Ecto neural progenitor cell (in vitro differentiated cells): ENCODE data around the gene USP7.
"Not testable (repeated sequence)": the region's sequence is repeated elsewhere in the genome, so short reads cannot be mapped to it uniquely, and the experiment has no call there.

Experiments used
- DNase-seq: peaks from one replicate; pipeline ENCODE4 v3.0.0-alpha.2; 2018; ENCODE audit warnings: low spot score

The USP7 gene

GRCh38 chr16:8924214-8924613, 39.5 kb downstream of the USP7 start:
- DNase-seq = no peak

- no peak for DNase-seq
Observed at GRCh38 chr16:8923199-8923598, 40.5 kb downstream of the USP7 start.

GRCh38 chr16:8921347-8921984, 42.2 kb downstream of the USP7 start:
- no peak for DNase-seq

GRCh38 chr16:8920645-8921346, 42.9 kb downstream of the USP7 start:
- DNase-seq = no peak

DNA sequence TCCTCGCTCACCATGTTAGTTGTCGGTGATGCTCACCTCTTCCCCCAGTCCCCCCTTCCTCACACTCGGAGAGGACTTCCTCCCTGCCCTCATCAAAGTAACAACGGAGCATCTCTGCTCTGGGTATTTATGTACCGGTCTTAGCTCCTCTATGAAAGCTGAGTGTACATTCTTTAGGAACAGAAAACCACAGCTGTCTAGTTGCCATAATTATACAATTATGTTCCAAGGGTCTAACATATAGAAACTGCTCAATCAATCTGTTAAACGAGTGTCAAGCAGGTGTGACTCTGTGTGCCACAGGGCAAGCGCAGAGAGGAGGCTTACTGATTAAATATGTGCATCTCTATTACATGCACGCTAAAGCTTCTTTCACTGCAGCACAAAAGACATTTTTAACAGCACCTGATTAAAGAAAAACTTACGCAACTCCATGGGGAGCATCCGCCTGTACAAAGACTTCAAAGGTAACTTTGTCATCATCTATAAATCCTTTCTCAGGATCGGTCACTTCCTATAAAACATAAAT, 43.7 kb downstream of the USP7 start:
- no peak for DNase-seq

- DNase-seq = no peak
Observed at GRCh38 chr16:8919089-8919933, 44.4 kb downstream of the USP7 start.

- DNase-seq = not testable (repeated sequence)
Observed at GRCh38 chr16:8917336-8917735, 46.4 kb downstream of the USP7 start.

DNA sequence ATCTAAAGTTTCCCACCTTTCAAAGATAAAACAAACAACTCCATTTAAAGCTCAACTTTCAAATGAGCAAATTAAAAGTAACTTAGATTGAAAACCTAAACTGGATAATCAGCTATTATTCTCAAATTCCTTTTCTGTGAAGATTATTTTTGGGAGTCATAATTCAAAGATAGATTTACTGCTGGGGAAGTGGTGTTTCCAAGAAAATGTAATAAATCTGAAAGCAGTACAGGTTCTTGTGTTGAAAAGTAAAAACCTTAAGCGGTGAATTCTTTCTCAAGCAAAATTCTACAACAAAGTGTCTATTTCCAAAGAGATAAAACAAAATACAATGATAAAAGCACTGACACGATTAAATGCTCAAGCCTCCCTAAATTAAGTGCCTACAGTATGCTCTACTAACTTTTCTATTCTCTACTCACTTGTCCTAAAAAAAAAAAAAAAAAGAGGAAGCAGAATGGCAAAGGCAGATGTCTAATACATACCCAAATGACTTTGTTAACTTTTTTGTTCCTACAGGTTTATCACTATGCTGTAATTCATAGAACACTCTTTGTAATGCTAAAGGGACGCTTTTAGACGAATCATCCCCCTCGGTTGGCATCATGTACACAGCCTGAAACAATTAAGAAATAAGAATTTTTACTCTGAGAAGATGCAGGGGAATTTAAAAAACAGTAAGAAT, 47.0 kb downstream of the USP7 start:
- DNase-seq = no peak

DNA sequence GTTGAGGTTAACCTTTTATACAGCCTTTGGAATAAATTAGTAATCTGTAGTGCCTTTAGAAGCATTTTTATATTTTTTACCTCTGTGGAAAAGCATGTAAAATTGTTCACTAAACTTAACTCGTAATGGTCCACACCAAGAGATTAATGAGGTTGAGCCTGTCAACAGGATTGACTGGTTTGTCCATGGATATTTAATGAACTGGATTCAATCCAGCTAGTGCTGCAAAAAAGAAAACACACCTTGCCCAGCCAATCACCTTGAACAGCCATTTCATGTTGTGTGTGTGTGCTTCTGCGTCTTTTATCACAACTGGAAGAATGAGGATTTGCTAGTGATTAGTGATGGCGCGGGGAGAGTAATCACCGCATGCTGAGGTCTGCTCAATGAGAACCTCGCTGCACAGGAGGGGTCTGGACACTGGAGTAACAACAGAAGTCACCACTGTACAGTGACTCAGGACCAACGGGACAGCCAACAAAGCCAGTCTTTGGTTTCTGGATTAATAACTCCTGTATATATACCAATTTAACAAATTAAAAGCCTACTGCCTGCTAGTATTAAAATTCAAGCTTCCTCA, 47.9 kb downstream of the USP7 start:
- DNase-seq = no peak

DNA sequence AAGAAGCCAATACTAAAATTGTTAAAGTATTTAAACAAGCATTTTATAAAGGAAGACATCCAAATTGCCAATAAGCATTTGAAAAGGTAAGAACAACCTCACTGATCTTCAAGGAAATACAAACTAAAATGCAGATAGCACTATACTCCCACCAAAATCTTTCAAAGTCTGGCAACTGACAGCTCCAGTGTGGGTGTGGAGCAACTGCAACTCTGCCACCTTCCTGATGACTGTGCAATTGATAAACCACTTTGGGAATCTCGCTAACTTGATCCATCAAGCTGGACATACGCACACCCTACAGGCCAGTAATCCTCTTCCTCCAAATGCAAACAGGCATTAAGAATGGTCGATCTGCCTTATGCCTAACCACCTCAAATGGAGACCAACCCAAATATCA, 49.6 kb downstream of the USP7 start:
- DNase-seq = no peak

DNA sequence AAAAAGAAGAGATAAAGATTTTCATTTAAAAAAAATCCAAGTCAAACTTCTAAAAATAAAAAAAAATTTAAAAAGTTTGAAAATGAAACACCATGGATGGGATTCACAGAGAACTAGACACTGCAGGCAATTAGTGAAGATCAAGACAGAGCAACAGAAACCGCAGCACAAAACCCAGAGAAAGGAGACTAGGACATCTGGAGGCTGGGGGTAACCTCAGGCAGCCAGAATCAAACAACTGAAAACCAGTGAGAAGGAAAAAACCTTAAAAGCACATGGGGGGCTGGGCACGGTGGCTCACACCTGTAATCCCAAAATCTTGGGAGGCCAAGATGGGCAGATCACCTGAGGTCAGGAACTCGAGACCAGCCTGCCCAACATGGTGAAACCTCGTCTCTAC, 50.9 kb downstream of the USP7 start:
- no peak for DNase-seq

DNA sequence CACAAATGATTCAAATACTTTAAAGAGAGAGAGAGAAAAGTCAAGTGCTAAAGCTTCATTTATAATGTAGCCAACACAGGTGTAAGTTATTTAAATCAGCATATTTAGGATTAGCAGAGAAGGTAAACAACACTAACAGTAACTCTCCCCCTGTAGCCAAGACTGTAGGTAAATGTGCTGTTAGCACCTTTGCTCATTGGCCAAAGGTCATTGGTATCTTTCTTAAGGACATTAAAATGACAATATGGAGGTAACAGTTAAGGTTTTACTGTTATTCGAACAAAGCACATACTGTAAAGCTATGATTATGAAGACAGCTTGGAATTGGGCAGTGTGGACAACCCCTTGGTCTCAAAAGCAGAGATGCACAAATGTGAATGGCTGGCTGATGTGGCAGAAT, 52.9 kb downstream of the USP7 start:
- DNase-seq = no peak

DNA sequence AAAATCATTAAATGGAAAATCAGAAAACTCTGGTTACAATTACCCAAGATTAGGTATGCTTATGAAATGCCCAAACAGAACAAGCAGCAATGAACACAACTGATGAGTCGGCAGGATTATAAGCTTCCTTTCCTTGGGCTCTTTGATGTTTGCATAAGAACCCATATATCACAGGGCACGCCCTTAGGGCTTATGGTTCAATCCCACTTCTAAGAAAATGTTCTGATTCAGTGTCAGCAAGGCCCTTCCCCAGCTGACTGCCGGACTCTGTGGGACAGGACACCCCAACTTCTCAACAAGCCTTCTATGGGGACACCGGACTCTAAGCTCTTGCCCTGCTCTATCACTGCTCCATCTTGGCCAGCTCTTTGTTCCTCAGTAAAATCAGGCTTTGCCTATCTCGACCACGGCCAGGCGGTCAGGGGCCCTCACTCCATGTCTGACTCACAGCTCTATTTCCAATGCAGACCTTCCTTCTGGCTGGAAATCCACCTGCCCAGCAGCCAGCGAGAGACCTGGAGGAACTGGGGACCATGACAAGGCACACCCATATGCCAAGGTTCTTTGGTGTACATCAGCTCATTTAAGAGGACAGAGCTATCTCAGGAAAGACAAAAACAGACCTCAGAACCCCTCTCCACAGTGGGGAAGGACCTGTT, 54.8 kb downstream of the USP7 start:
- no peak for DNase-seq

DNA sequence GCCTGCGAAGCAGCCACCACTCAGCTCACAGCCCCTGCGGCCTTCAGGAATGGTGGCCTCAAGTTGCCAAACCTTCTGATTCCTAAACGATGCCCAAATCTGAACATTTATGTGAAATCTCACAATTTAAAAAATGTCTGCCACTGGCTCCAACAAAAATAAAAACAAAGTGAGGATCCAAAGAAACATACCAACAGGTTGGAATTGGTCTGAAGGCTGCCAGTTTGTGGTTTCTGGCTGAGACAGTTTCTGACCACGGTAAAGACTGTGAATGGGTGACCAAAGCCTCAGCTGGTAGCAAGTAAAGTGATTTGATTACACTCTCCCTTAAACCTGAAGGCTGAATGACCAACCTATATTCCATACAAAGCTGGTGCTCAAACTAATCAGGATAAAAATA, 56.6 kb downstream of the USP7 start:
- DNase-seq = no peak

DNA sequence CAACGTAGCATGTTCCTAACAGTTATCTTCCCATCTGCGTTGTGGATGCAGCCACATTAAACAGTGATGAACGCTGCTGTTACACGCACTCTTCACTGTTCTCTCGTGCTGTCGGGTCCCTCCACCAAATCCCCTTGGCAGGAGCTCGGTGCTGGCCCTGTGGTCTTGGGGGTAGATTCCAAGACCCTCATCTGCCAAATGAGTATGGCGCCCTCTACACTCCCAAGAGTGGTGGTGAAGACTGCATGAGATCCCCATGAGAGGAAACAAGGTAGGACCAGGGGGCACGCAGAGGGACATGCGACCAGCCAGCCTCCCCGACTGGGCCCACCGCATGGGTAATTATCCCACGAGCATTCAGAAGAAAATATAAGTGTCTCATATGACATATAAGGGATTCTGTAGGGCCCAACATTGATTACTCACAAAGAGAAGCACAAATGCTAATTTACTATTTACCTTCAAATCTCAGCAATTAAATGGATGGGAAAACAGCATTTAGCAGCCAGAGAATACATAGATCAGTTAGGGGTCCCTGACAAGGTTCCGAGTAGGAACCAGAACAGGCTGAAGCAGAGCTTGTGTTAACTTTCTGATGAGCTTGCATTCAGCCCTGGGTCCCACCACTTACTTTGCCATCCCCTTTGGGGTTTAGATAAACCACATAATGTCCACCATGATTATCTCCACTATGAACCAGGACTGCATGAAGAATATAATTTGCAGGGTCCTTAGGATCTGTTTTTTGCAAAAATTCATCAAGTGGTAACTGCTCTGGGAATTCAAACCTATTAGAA, 57.7 kb downstream of the USP7 start:
- no peak for DNase-seq

- no peak for DNase-seq
Observed at GRCh38 chr16:8905168-8905762, 58.4 kb downstream of the USP7 start.

DNA sequence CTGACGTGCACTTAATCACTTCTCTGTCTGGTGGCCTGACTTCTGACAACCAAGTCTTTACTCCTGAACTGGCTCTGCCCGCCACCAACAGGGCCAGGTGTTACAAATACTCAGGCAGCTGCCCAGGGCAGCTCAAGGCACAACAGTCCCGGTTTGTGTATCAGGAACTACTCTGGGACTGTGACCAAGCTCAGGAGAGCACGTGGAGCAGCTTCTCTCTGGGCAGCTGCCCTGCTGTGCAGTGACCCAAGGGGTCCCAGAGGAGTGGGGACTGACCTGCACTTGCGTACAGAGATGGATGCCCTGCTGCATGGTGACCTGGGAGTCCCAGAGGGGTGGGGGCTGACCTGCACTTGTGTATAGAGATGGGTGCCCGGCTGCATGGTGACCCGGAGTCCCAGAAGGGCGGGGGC, 59.7 kb downstream of the USP7 start:
- no peak for DNase-seq

DNA sequence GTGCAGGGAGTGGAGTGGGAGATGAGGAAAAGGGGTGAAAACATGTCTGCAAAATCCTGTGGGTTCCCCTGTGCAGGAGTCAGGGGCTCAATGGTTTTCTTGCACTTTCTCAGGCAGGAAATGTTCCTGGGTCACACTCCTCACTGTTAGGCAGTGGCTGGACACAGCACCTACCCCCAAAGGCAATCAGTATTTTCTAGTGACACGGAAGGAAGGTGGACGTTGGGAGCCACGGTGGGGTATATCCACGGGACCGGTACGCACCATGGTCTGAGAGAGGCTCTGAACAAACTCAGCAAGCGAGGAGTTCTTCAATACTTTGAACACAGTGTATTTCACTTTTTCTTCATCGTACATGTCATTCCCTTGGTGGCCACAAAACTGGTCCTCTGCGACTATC, 60.7 kb downstream of the USP7 start:
- no peak for DNase-seq

DNA sequence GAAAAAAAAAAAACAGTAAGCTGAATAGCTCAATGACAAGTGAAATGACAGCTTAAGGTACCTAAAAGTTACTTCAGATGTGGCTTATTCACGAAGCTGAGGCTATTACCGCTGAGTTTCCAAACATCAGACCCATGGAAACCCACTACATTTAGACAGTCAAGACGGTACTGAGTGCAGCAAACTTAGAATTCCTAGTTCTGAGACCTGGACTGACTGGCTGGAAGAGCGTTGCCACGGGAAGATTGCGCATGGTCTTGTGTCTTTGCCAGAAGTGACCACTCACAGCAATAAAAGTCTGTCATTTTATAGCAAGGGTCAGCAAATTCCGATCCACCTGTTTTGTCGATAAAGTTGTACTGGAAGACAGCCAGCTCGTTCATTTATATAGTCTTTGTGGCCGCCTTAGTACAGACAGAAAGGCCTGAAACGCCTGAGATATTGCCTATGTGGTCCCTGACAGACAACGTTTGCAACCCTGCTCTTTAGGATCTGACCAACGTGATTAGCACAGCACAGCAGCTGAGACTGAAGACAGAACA, 62.3 kb downstream of the USP7 start:
- no peak for DNase-seq

- no peak for DNase-seq
Observed at GRCh38 chr16:8900343-8900742, 63.4 kb downstream of the USP7 start.
